NOMO-1 treated with DMSO at 0.1 percent for 48 hours (cell line): Measurements from ENCODE around the gene BRD1.
"Not testable (repeated sequence)": the region's sequence is repeated elsewhere in the genome, so short reads cannot be mapped to it uniquely, and the experiment has no call there.

Experiments used
- DNase-seq: peaks from one replicate; lab custom pipeline; 2025; ENCODE audit not compliant: unreplicated experiment; lab: John Stamatoyannopoulos, UW

BRD1 gene

GRCh38 chr22:49827271-49827852 is 311 bp downstream of the BRD1 start:
- no peak for DNase-seq

GRCh38 chr22:49826603-49827270 is 936 bp downstream of the BRD1 start:
- no peak for DNase-seq

GRCh38 chr22:49825944-49826602 is 1.6 kb downstream of the BRD1 start:
- peak; percentile 40 for DNase-seq

- DNase-seq, result no peak
These were observed 2.2 kb downstream of the BRD1 start for GRCh38 chr22:49825436-49825835.

GRCh38 chr22:49824936-49825335 is 2.7 kb downstream of the BRD1 start:
- no peak for DNase-seq

GRCh38 chr22:49824185-49824925 is 3.3 kb downstream of the BRD1 start:
- DNase-seq, result no peak

GRCh38 chr22:49823289-49824045 is 4.2 kb downstream of the BRD1 start:
- DNase-seq, result no peak

- DNase-seq, result not testable (repeated sequence)
These were observed 5.9 kb downstream of the BRD1 start for GRCh38 chr22:49821741-49822140.

GRCh38 chr22:49820984-49821383 is 6.7 kb downstream of the BRD1 start:
- DNase-seq, result no peak

GRCh38 chr22:49817359-49817758 is 10.3 kb downstream of the BRD1 start:
- DNase-seq, result no peak

- no peak for DNase-seq
These were observed 12.0 kb downstream of the BRD1 start for GRCh38 chr22:49815641-49816091.

- no peak for DNase-seq
These were observed 12.8 kb downstream of the BRD1 start for GRCh38 chr22:49814856-49815255.

- no peak for DNase-seq
These were observed 13.4 kb downstream of the BRD1 start for GRCh38 chr22:49814164-49814686.

- no peak for DNase-seq
These were observed 14.8 kb downstream of the BRD1 start for GRCh38 chr22:49812838-49813237.

- DNase-seq, result no peak
These were observed 16.5 kb downstream of the BRD1 start for GRCh38 chr22:49811020-49811791.

- DNase-seq, result no peak
These were observed 17.2 kb downstream of the BRD1 start for GRCh38 chr22:49810363-49811019.

- DNase-seq, result no peak
These were observed 19.6 kb downstream of the BRD1 start for GRCh38 chr22:49807780-49808708.

GRCh38 chr22:49807129-49807528 is 20.5 kb downstream of the BRD1 start:
- no peak for DNase-seq
